HG02885 (cell line): ENCODE results near the gene NIFK.
"Not testable (repeated sequence)": the region's sequence is repeated elsewhere in the genome, so short reads cannot be mapped to it uniquely, and the experiment has no call there.

Experiments
- ATAC-seq: cut with Tn5 transposase; IDR thresholded peaks from one replicate; pipeline ENCODE4 v1.9.1; 2021; ENCODE audit warnings: mild to moderate bottlenecking; ENCODE audit not compliant: unreplicated experiment, poor library complexity

The NIFK gene

DNA sequence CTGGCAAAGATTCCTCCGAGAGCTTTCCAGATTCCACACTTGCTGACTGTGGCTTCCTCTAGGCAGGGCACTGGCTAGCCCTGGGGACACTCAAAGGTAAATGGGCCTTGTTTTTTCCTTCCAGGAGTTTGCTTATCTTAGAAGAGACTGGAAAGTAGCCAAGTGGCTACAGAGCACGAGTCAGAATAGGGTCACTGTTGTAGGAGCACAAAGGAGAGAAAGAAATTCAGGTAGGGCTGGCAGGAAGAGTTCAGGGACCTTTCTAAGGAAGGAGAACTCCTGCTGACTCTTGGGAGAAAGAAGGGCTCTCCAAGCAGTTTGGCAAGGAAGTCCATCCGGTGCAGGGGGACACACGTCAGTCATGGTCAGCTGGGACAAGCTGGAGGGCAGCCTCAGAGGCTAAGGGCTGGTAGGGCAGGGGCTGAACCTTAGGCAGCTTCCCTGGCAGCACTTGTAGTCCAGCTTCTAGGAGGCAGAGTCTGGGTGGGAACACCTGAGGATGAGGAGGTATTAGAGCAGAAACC, 39.5 kb downstream of the NIFK start:
- no peak for ATAC-seq

GRCh38 chr2:121696410-121696930, 40.2 kb downstream of the NIFK start:
- no peak for ATAC-seq

GRCh38 chr2:121695171-121695451, 41.6 kb downstream of the NIFK start:
- no peak for ATAC-seq

- ATAC-seq = no peak
These were observed 42.1 kb downstream of the NIFK start for GRCh38 chr2:121694398-121695170.

- ATAC-seq = not testable (repeated sequence)
These were observed 46.1 kb downstream of the NIFK start for GRCh38 chr2:121690572-121690971.

DNA sequence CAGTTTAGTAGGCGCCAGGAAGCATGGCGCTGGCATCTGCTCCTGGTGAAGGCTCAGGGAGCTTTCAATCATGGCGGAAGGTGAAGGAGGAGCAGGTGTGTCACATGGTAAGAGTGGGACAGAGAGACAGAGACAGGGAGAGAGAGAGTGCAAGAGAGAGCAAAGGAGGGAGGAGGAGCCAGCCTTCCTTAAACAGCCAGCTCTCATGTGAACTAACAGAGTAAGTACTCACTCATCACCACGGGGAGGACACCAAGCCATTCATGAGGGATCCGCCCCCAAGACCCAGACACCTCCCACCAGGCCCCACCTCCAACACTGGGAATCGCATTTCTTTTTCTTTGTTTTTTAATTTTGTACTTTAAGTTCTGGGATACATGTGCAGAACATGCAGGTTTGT, 46.6 kb downstream of the NIFK start:
- ATAC-seq = no peak

GRCh38 chr2:121689356-121689755, 47.3 kb downstream of the NIFK start:
- ATAC-seq = no peak

DNA sequence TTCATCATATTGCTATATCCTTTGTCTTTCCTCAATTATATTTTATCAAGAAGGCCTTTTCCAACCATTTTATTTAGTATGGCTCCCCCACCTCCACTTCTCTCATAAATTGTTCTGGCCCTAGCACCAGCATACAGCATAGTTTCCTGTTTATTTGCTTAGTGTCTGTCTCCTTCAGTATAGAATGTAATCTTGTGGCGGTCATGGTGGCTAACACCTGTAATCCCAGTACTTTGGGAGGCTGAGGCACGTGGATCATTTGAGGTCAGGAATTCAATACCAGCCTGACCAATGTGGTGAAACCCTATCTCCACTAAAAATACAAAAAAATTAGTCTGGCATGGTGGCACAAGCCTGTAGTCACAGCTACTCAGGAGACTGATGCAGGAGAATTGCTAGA, 47.9 kb downstream of the NIFK start:
- no peak for ATAC-seq

DNA sequence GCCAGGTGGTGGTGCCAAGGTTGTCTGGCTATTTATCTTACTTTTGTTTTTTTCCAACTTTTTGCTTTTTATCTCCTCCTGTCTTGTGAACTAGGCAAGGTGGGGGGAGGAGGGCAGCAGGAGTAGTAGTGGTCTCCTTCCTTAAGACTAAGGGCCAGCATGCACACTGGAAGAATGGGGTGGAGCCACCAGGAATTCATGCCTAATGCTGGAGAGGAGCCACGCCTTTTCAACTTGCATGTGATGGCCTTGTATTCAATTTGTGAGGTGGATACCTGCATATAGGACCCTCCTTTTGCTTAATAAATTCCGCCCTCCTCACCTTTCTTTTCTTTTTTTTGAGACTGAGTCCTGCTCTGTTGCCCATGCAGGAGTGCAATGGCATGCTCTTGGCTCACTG, 49.8 kb downstream of the NIFK start:
- ATAC-seq = no peak

GRCh38 chr2:121686218-121686617, 50.5 kb downstream of the NIFK start:
- no peak for ATAC-seq

GRCh38 chr2:121682396-121683298, 54.0 kb downstream of the NIFK start:
- no peak for ATAC-seq

GRCh38 chr2:121677855-121678254, 58.8 kb downstream of the NIFK start:
- no peak for ATAC-seq
